Upper lobe of left lung (tissue), 6 donors: ENCODE data around the gene HCN3. TPM values are rescaled to one million over a fixed set of nuclear protein-coding genes. Genes with fewer than 3 reads are reported as not detected.
"Not testable (repeated sequence)": the region's sequence is repeated elsewhere in the genome, so short reads cannot be mapped to it uniquely, and the experiment has no call there.

Experiments
- ATAC-seq, 2 donors: fragments of 200-7000 bp; cut with Tn5 transposase; one replicate each; pipeline ENCODE4 v1.9.1; 2022; ENCODE audit warnings: mild to moderate bottlenecking in 2 of 2, moderate library complexity in 2 of 2; ENCODE audit not compliant: low FRiP score in 2 of 2
- DNase-seq, 2 donors: peaks; one replicate each; pipeline ENCODE4 v3.0.0-alpha.2; 2019 to 2020
- H3K27ac ChIP-seq, 4 donors: fragments of 200-600 bp; sonication (generic); one replicate each; pipeline ENCODE4 v1.5.1; 2016 to 2019
- H3K27me3 ChIP-seq, 4 donors: fragments of 200-600 bp; sonication (generic); one replicate each; pipeline ENCODE4 v1.5.1; 2017 to 2019
- H3K36me3 ChIP-seq, 4 donors: fragments of 200-600 bp; sonication (generic); one replicate each; pipeline ENCODE4 v1.5.1; 2016 to 2019
- H3K4me1 ChIP-seq, 4 donors: fragments of 200-600 bp; sonication (generic); one replicate each; pipeline ENCODE4 v1.5.1; 2018 to 2019
- H3K4me3 ChIP-seq, 4 donors: fragments of 200-600 bp; sonication (generic); one replicate each; pipeline ENCODE4 v1.5.1; 2017 to 2019; ENCODE audit warnings: mild to moderate bottlenecking in 2 of 4, moderate library complexity in 1 of 4
- H3K9me3 ChIP-seq, 4 donors: fragments of 200-600 bp; sonication (generic); one replicate each; pipeline ENCODE4 v1.5.1; 2018 to 2019
- CTCF ChIP-seq, 6 experiments: fragments of 450-650 bp in 4 of 6; fragments of 200-600 bp in 2 of 6; sonication (generic) in 2 of 6; IDR thresholded peaks; one replicate each; pipeline ENCODE4 v1.5.1; 2016 to 2019; ENCODE audit warnings: antibody characterized with exemption in 6 of 6
- EP300 ChIP-seq, 4 donors: sonication (generic); formaldehyde crosslinking; IDR thresholded peaks; one replicate each; pipeline ENCODE4 v1.5.1; 2017; ENCODE audit warnings: antibody characterized with exemption in 4 of 4, control low read depth in 2 of 4
- POLR2A ChIP-seq, 4 donors: fragments of 450-650 bp; IDR thresholded peaks; one replicate each; pipeline ENCODE4 v1.5.1; 2016 to 2017; ENCODE audit warnings: antibody characterized with exemption in 4 of 4, mild to moderate bottlenecking in 2 of 4
- POLR2AphosphoS5 ChIP-seq, 2 donors: sonication (generic); formaldehyde crosslinking; IDR thresholded peaks; one replicate each; pipeline ENCODE4 v1.5.1; 2017; ENCODE audit warnings: antibody characterized with exemption in 2 of 2
- WGBS, 2 donors: methylation state at CpG; one replicate each; pipeline ENCODE4 v1.1.5; 2017 to 2018; 5-methylcytosine and 5-hydroxymethylcytosine counted together
- total RNA-seq, 6 donors: library from RNA; depleted of rRNA in 4 of 6; stranded (reverse); fragments of >200 nt in 4 of 6; gene quantifications; one replicate each; pipeline versions ENCODE4 v1.1.0 to v1.2.1, GENCODE V29; 2016 to 2021
- donor health status: DM: no; HTN: no; CAD: no; lungs with moderate emphysema.
- donor health status: DM: no; HTN: yes; CAD: no; lungs with severe emphysema.

Gene HCN3
- total RNA-seq, 6 donors from 2014 or later, result 1.1 to 6.3 (median 2.6) TPM

DNA sequence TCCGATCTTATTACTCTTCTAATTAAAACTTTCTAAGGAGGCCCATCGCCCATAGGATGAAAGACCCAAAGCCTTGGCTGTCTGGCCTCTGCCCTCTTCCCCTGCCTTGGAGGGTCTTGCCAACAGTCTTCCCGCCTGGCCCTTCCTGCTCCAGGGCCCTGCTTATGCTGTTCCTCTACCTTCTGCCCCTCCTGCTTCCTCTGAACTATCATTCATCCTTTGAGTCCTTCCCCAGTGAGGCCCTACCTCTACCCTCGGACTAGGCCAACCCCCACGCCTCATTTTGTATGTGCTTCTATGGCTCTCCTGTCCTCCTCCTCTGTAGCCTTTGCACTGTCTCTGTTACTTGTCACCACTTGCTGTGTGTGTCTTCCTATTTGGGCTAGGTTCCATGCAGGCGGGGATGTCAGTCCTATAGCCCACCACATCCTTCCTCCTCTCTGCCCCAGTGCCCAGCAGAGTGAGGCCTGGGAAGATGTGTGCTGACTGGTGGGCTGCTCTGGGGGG lies 48.8 kb downstream of the HCN3 start:
- peak overlapping the region in 1 of 4 donors; percentile 97 for H3K27ac ChIP-seq

GRCh38 chr1:155326631-155327037 lies 49.4 kb downstream of the HCN3 start:
- TF ChIP-seq POLR2A (IDR thresholded peaks at IDR 0.05) (no peak), CTCF (IDR thresholded peaks at IDR 0.05) (no peak), EP300 (IDR thresholded peaks at IDR 0.05) (no peak), POLR2AphosphoS5 (IDR thresholded peaks at IDR 0.05) (no peak)
- peaks cover 0 to 44% (median 22%) of the 10 kb centered on the region in 4 donors for H3K36me3 ChIP-seq
- WGBS, 2 donors, result 94 to 100% methylated on average over 1 to 7 of the region's 7 CpGs
- no peak overlapping the region for H3K4me3 ChIP-seq
- H3K27ac ChIP-seq, result peak overlapping the region in 1 of 4 donors; percentile 5
- DNase-seq (peak in 1 of 2 donors; percentile 72), ATAC-seq (no peak)
- peaks cover 20 to 50% (median 27%) of the 10 kb centered on the region in 4 donors for H3K4me1 ChIP-seq
- H3K27me3 ChIP-seq, result no peaks in the 10 kb centered on the region
- no peaks in the 10 kb centered on the region for H3K9me3 ChIP-seq

More for the DNA sequence above, 48.8 kb downstream of the HCN3 start:
- no peak for DNase-seq
- peaks cover 25 to 55% (median 32%) of the 10 kb centered on the region in 4 donors for H3K4me1 ChIP-seq
- H3K9me3 ChIP-seq, result no peaks in the 10 kb centered on the region
- no peak for ATAC-seq
- 84 to 86% methylated on average over 6 of the region's 6 CpGs for WGBS, 2 donors
- no peak for TF ChIP-seq CTCF (IDR thresholded peaks at IDR 0.05)
- no peak for TF ChIP-seq POLR2AphosphoS5 (IDR thresholded peaks at IDR 0.05)
- no peak for TF ChIP-seq EP300 (IDR thresholded peaks at IDR 0.05)
- no peak for TF ChIP-seq POLR2A (IDR thresholded peaks at IDR 0.05)
- H3K27me3 ChIP-seq, result no peaks in the 10 kb centered on the region
- H3K4me3 ChIP-seq, result no peak overlapping the region
- H3K36me3 ChIP-seq, result peaks cover 0 to 38% (median 19%) of the 10 kb centered on the region in 4 donors

GRCh38 chr1:155327981-155328380 lies 50.7 kb downstream of the HCN3 start:
- H3K4me3 ChIP-seq, result no peak overlapping the region
- DNase-seq (no peak), ATAC-seq (no peak)
- WGBS, 2 donors, result 87 to 92% methylated on average over 4 of the region's 4 CpGs
- TF ChIP-seq EP300 (IDR thresholded peaks at IDR 0.05) (no peak), POLR2A (IDR thresholded peaks at IDR 0.05) (no peak), POLR2AphosphoS5 (IDR thresholded peaks at IDR 0.05) (no peak), CTCF (IDR thresholded peaks at IDR 0.05) (no peak)
- H3K9me3 ChIP-seq, result no peaks in the 10 kb centered on the region
- peaks cover 8 to 36% (median 14%) of the 10 kb centered on the region in 4 donors for H3K4me1 ChIP-seq
- no peak overlapping the region for H3K27ac ChIP-seq
- no peaks in the 10 kb centered on the region for H3K27me3 ChIP-seq
- peaks cover 0 to 49% (median 22%) of the 10 kb centered on the region in 4 donors for H3K36me3 ChIP-seq

DNA sequence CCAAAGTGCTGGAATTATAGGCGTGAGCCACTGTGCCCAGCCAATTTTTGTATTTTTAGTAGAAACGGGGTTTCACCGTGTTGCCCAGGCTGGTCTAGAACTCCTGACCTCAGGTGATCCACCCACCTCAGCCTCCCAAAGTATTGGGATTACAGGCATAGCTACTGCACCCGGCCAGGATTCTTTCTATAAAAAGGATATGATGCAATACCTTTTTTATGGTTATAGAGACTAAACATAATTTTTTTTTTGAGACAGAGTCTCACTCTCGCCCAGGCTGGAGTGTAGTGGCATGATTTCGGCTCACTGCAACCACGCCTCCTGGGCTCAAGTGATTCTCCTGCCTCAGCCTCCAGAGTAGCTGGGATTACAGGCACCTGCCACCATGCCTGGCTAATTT lies 51.6 kb downstream of the HCN3 start:
- not testable (repeated sequence) for ATAC-seq, DNase-seq
- WGBS, 2 donors, result 75 to 76% methylated on average over 7 of the region's 7 CpGs

GRCh38 chr1:155329980-155330598 lies 52.8 kb downstream of the HCN3 start:
- no peaks in the 10 kb centered on the region for H3K27me3 ChIP-seq
- ATAC-seq (peak in 1 of 2 donors; percentile 60), DNase-seq (peak; percentile 43 to 49)
- TF ChIP-seq POLR2AphosphoS5 (IDR thresholded peaks at IDR 0.05), result no peak
- no peak for TF ChIP-seq CTCF (IDR thresholded peaks at IDR 0.05)
- no peak for TF ChIP-seq EP300 (IDR thresholded peaks at IDR 0.05)
- TF ChIP-seq POLR2A (IDR thresholded peaks at IDR 0.05), result no peak
- WGBS, 2 donors, result 79 to 80% methylated on average over 6 to 10 of the region's 11 CpGs
- no peak overlapping the region for H3K27ac ChIP-seq
- H3K9me3 ChIP-seq, result no peaks in the 10 kb centered on the region
- peaks cover 8 to 27% (median 13%) of the 10 kb centered on the region in 4 donors for H3K4me1 ChIP-seq
- peaks cover 2 to 68% (median 29%) of the 10 kb centered on the region in 4 donors for H3K36me3 ChIP-seq
- H3K4me3 ChIP-seq, result no peak overlapping the region

More for the DNA sequence above, 51.6 kb downstream of the HCN3 start:
- peaks cover under 1 to 58% (median 25%) of the 10 kb centered on the region in 4 donors for H3K36me3 ChIP-seq
- not testable (repeated sequence) for H3K9me3 ChIP-seq, H3K4me3 ChIP-seq, H3K27me3 ChIP-seq
- H3K27ac ChIP-seq, result peak overlapping the region in 1 of 4 donors; percentile 17
- H3K4me1 ChIP-seq, result peaks cover 8 to 34% (median 14%) of the 10 kb centered on the region in 4 donors
